Ascending aorta (tissue), 2 donors: ENCODE results near the gene CEP57L1. TPM values are rescaled to one million over a fixed set of nuclear protein-coding genes. Genes with fewer than 3 reads are reported as not detected.

Experiments
- DNase-seq, 2 donors: peaks; one replicate each; pipeline ENCODE4 v3.0.0-alpha.2; 2019; ENCODE audit warnings: low spot score in 2 of 2
- H3K27ac ChIP-seq, 2 donors: fragments of 200-600 bp; sonication (generic); one replicate each; pipeline ENCODE4 v1.5.1; 2016 to 2017; ENCODE audit warnings: mild to moderate bottlenecking in 1 of 2
- H3K27me3 ChIP-seq: fragments of 200-600 bp; sonication (generic); one replicate; pipeline ENCODE4 v1.5.1; 2017
- H3K36me3 ChIP-seq, 2 donors: fragments of 200-600 bp; sonication (generic); one replicate each; pipeline ENCODE4 v1.5.1; 2016
- H3K4me1 ChIP-seq, 2 donors: fragments of 200-600 bp; sonication (generic); one replicate each; pipeline ENCODE4 v1.5.1; 2016 to 2017; ENCODE audit warnings: mild to moderate bottlenecking in 1 of 2
- H3K4me3 ChIP-seq, 2 donors: fragments of 200-600 bp; sonication (generic); one replicate each; pipeline ENCODE4 v1.5.1; 2016 to 2017; ENCODE audit warnings: mild to moderate bottlenecking in 1 of 2
- H3K9me3 ChIP-seq, 2 donors: fragments of 200-600 bp; sonication (generic); one replicate each; pipeline ENCODE4 v1.5.1; 2016
- intact Hi-C: fragments of 100-400 bp; cut with DNase I; formaldehyde crosslinking; loops from one replicate; pipeline ENCODE4 v1.15.1; 2023
- total RNA-seq: library from RNA; depleted of rRNA; stranded (reverse); fragments of >200 nt; gene quantifications from one replicate; pipeline ENCODE4 v1.1.0, GENCODE V29; 2016
- TF ChIP-seq, protein P1 (sequence below), 3 experiments: fragments of 200-600 bp in 2 of 3; fragments of 450-650 bp in 1 of 3; sonication (generic) in 2 of 3; IDR thresholded peaks; one replicate each; pipeline ENCODE4 v1.5.1; 2016 to 2019; ENCODE audit warnings: antibody characterized with exemption in 3 of 3, mild to moderate bottlenecking in 1 of 3, moderate library complexity in 1 of 3

Gene CEP57L1
- total RNA-seq, 1 donor from 2014 or later = 1.1 TPM

DNA sequence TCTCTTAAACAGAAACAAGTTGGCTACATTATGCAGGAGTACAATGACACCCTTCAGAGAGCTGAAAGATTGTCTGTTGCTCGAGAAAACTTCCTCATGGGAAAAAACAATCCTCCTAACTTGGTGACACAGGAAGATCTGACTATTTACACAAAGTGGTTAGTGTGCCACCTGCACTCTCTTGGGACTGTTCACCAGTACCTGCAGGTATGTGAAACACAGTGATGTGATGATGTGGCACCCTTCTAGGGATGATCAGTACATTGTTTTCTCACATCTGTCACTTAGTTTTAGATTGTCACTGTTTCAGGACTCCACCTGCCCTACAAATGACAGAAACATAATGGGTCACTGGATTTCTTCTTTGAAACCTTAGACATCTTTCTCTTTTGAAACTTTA, 101.8 kb downstream of the CEP57L1 start:
- intact Hi-C loops = no loop called here
- Histone ChIP-seq H3K27ac (no peak overlapping the region), H3K4me3 (no peak overlapping the region), H3K4me1 (no peaks in the 10 kb centered on the region), H3K36me3 (no peaks in the 10 kb centered on the region), H3K9me3 (no peaks in the 10 kb centered on the region), H3K27me3 (no peaks in the 10 kb centered on the region)
- TF ChIP-seq, protein P1, sequence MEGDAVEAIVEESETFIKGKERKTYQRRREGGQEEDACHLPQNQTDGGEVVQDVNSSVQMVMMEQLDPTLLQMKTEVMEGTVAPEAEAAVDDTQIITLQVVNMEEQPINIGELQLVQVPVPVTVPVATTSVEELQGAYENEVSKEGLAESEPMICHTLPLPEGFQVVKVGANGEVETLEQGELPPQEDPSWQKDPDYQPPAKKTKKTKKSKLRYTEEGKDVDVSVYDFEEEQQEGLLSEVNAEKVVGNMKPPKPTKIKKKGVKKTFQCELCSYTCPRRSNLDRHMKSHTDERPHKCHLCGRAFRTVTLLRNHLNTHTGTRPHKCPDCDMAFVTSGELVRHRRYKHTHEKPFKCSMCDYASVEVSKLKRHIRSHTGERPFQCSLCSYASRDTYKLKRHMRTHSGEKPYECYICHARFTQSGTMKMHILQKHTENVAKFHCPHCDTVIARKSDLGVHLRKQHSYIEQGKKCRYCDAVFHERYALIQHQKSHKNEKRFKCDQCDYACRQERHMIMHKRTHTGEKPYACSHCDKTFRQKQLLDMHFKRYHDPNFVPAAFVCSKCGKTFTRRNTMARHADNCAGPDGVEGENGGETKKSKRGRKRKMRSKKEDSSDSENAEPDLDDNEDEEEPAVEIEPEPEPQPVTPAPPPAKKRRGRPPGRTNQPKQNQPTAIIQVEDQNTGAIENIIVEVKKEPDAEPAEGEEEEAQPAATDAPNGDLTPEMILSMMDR (IDR thresholded peaks at IDR 0.05) = no peak
- DNase-seq = no peak

DNA sequence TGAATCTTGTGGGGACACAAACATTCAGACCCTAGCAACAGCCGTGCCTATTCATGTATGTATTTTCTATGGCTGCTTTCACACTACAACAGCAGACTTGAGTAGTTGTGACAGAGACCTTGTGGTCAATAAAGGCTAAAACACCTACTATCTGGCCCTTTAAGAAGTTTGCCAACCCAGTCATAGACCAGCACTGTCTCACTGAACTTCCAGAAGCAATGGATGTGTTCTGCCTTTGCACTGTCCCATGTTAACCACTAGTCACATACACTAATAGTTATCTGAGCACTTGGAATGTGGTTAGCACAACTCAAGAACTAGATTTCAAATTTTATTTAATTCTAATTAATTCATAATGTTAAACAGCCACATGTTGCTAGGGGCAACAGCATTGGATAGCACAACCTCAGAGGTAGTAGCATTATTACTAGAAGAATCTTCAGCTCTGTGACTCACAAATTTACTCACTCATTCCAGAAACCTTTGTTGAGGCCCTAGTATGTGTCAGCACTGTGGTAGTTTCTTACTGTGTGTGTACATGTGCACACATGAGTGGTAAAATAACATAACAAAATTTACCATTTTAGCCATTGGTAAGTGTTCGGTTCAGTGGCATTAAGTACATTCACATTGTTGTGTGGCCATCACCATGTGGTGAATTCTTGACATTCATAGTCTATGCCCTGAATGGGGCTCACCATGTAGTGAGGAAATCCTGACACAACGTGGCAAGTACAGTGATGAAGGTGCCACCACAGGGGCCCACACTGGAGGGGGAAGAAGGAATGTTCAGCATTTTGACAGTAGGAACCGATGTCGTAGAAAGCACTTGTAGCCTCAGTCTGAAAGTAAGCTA, 107.3 kb downstream of the CEP57L1 start:
- no peak overlapping the region for H3K27ac ChIP-seq
- H3K9me3 ChIP-seq = no peaks in the 10 kb centered on the region
- H3K36me3 ChIP-seq = no peaks in the 10 kb centered on the region
- TF ChIP-seq, protein P1 (IDR thresholded peaks at IDR 0.05) = no peak
- H3K4me3 ChIP-seq = no peak overlapping the region
- H3K4me1 ChIP-seq = no peaks in the 10 kb centered on the region
- intact Hi-C loops = no loop called here
- no peak for DNase-seq
- H3K27me3 ChIP-seq = no peaks in the 10 kb centered on the region

DNA sequence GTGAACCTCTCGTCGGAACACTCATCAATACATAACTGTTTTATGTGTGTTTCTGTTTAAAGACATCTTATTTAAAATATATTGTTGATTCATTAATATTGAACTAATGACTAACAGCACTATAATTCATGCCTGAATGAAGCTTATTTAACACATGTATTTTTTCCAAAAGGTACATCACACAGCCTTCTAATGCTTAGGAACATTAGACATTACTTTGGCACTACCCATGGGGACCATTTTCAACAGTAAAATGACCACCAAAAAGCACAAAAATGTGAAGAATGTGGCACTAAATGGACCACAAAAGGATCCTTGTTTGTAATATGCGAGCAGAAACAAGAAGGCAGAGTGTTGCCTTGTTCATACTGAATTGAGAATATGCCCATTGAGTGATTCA, 109.2 kb downstream of the CEP57L1 start:
- Histone ChIP-seq H3K4me3 (no peak overlapping the region), H3K36me3 (no peaks in the 10 kb centered on the region), H3K4me1 (no peaks in the 10 kb centered on the region), H3K9me3 (no peaks in the 10 kb centered on the region), H3K27ac (no peak overlapping the region), H3K27me3 (no peaks in the 10 kb centered on the region)
- DNase-seq = no peak
- TF ChIP-seq, protein P1 (IDR thresholded peaks at IDR 0.05) = no peak
- intact Hi-C loops = no loop called here

DNA sequence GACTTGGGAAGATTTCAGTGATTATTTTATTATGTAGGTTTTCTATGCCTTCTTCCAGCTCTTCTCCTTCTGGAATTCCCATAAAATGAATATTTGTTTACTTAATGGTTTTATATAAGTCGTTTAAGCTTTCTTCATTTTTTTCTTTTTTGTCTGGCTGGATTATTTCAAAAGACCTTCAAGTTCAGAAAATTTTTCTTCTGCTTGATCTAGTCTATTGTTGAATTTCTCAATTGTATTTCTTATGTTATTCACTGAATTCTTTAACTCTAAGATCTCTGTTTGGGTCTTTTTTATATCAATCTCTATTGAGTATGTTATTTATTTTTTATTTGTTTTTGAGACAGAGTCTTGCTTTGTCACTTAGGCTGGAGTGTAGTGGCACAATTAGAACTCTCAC, 117.4 kb downstream of the CEP57L1 start:
- Histone ChIP-seq H3K36me3 (no peaks in the 10 kb centered on the region), H3K4me1 (no peaks in the 10 kb centered on the region), H3K27me3 (no peaks in the 10 kb centered on the region), H3K9me3 (peaks cover 0 to 4% of the 10 kb centered on the region in 2 donors), H3K27ac (no peak overlapping the region), H3K4me3 (no peak overlapping the region)
- DNase-seq = no peak
- TF ChIP-seq, protein P1 (IDR thresholded peaks at IDR 0.05) = no peak
- intact Hi-C loops = no loop called here

Other genes with a start within 250 kb of the CEP57L1 start
- gene ARMC2, start 247.1 kb upstream of the CEP57L1 start, total RNA-seq = 0.11 TPM
- gene SESN1, start 661 bp upstream of the CEP57L1 start, total RNA-seq = 49.0 TPM